H9 (cell line): Measurements from ENCODE around the gene CDH22. TPM values are rescaled to one million over a fixed set of nuclear protein-coding genes. Genes with fewer than 3 reads are reported as not detected.
A peak's percentile ranks its signal among the peaks of the same experiment; 100 is the strongest.

Source experiments
- DNase-seq: peaks from one replicate; pipeline ENCODE4 v3.0.0-alpha.2; 2017
- H2AFZ ChIP-seq: one replicate; pipeline ENCODE4 v1.6.1; 2013; ENCODE audit warnings: mild to moderate bottlenecking, low read length, control low read depth, moderate library complexity
- H2AK5ac ChIP-seq: 2 replicates; pipeline ENCODE4 v1.6.1; 2013; ENCODE audit warnings: low read length, control low read depth, mixed read lengths; ENCODE audit not compliant: insufficient read length
- H2BK120ac ChIP-seq: one replicate; pipeline ENCODE4 v1.6.1; 2013; ENCODE audit warnings: low read depth, mild to moderate bottlenecking, low read length, control low read depth, inconsistent platforms; ENCODE audit not compliant: poor library complexity, severe bottlenecking
- H2BK12ac ChIP-seq: 2 replicates; pipeline ENCODE4 v1.6.1; 2013; ENCODE audit warnings: low read length, control low read depth, mixed read lengths, low read depth; ENCODE audit not compliant: insufficient read length
- H2BK15ac ChIP-seq: 2 replicates; pipeline ENCODE4 v1.6.1; 2013; ENCODE audit warnings: low read depth, low read length, control low read depth
- H2BK20ac ChIP-seq: one replicate; pipeline ENCODE4 v1.6.1; 2013; ENCODE audit warnings: low read depth, mild to moderate bottlenecking, low read length, control low read depth, inconsistent platforms; ENCODE audit not compliant: poor library complexity, severe bottlenecking
- H2BK5ac ChIP-seq: 2 replicates; pipeline ENCODE4 v1.6.1; 2013; ENCODE audit warnings: low read length, control low read depth, mixed read lengths; ENCODE audit not compliant: insufficient read length
- H3K14ac ChIP-seq: 2 replicates; pipeline ENCODE4 v1.6.1; 2013; ENCODE audit warnings: low read length, control low read depth; ENCODE audit not compliant: insufficient read depth
- H3K18ac ChIP-seq: 2 replicates; pipeline ENCODE4 v1.6.1; 2013; ENCODE audit warnings: low read depth, mild to moderate bottlenecking, mixed read lengths, low read length, control low read depth; ENCODE audit not compliant: insufficient read length
- H3K23ac ChIP-seq: 2 replicates; pipeline ENCODE4 v1.6.1; 2013; ENCODE audit warnings: low read length, control low read depth, mixed read lengths, low read depth; ENCODE audit not compliant: insufficient read length
- H3K23me2 ChIP-seq: 2 replicates; pipeline ENCODE4 v1.6.1; 2013; ENCODE audit warnings: low read depth, mild to moderate bottlenecking, mixed read lengths, low read length, control low read depth; ENCODE audit not compliant: insufficient read length, poor library complexity, severe bottlenecking
- H3K27ac ChIP-seq: 2 replicates; pipeline ENCODE4 v1.5.1; 2013; ENCODE audit warnings: low read length, control low read depth, mixed read lengths, low read depth; ENCODE audit not compliant: insufficient read length
- H3K27me3 ChIP-seq: 2 replicates; pipeline ENCODE4 v1.6.1; 2013; ENCODE audit warnings: low read length, control low read depth, inconsistent platforms; ENCODE audit not compliant: insufficient read depth
- H3K4ac ChIP-seq: 2 replicates; pipeline ENCODE4 v1.6.1; 2013; ENCODE audit warnings: low read depth, mild to moderate bottlenecking, control low read depth, inconsistent platforms, low read length, moderate library complexity
- H3K4me1 ChIP-seq: 2 replicates; pipeline ENCODE4 v1.6.1; 2013; ENCODE audit warnings: low read length, control low read depth, inconsistent platforms; ENCODE audit not compliant: insufficient read depth
- H3K4me2 ChIP-seq: 2 replicates; pipeline ENCODE4 v1.6.1; 2013; ENCODE audit warnings: low read length, control low read depth, mixed read lengths; ENCODE audit not compliant: insufficient read length, insufficient read depth
- H3K56ac ChIP-seq: 2 replicates; pipeline ENCODE4 v1.6.1; 2013; ENCODE audit warnings: low read depth, mild to moderate bottlenecking, mixed read lengths, low read length, control low read depth; ENCODE audit not compliant: insufficient read length
- H3K79me1 ChIP-seq: 2 replicates; pipeline ENCODE4 v1.6.1; 2013; ENCODE audit warnings: low read depth, mild to moderate bottlenecking, moderate library complexity, low read length, control low read depth, inconsistent platforms; ENCODE audit not compliant: insufficient read depth, poor library complexity, severe bottlenecking
- H3K79me2 ChIP-seq: 2 replicates; pipeline ENCODE4 v1.6.1; 2013; ENCODE audit warnings: low read length, control low read depth, inconsistent platforms; ENCODE audit not compliant: insufficient read depth
- H3K9ac ChIP-seq: 2 replicates; pipeline ENCODE4 v1.6.1; 2013; ENCODE audit warnings: low read length, control low read depth, mixed read lengths; ENCODE audit not compliant: insufficient read length; ENCODE audit errors: extremely low read depth
- H3K9me3 ChIP-seq: one replicate; pipeline ENCODE4 v1.6.1; 2013; ENCODE audit warnings: low read depth, low read length, inconsistent platforms; ENCODE audit not compliant: control insufficient read depth
- H3T11ph ChIP-seq: one replicate; pipeline ENCODE4 v1.6.1; 2013; ENCODE audit warnings: mild to moderate bottlenecking, low read length, control low read depth, inconsistent platforms
- H4K20me1 ChIP-seq: one replicate; pipeline ENCODE4 v1.6.1; 2013; ENCODE audit not compliant: control insufficient read depth, insufficient read length, insufficient read depth
- H4K5ac ChIP-seq: 2 replicates; pipeline ENCODE4 v1.6.1; 2013; ENCODE audit warnings: low read depth, mild to moderate bottlenecking, mixed read lengths, low read length, control low read depth; ENCODE audit not compliant: insufficient read length
- H4K8ac ChIP-seq: replicated peaks from 2 replicates; pipeline ENCODE4 v1.6.1; 2013; ENCODE audit warnings: low read length, control low read depth, mixed read lengths, low read depth; ENCODE audit not compliant: insufficient read length
- H4K91ac ChIP-seq: 2 replicates; pipeline ENCODE4 v1.6.1; 2013; ENCODE audit warnings: low read depth, mild to moderate bottlenecking, moderate library complexity, mixed read lengths, low read length, control low read depth; ENCODE audit not compliant: insufficient read length
- H3K27ac Mint-ChIP-seq, 3 experiments: 2 replicates in 2 of 3; 3 replicates in 1 of 3; pipeline ENCODE4 v1.8.0; 2020 to 2021; ENCODE audit warnings: mixed read lengths in 3 of 3, mild to moderate bottlenecking in 1 of 3, moderate library complexity in 1 of 3
- H3K27me3 Mint-ChIP-seq: 2 replicates; pipeline ENCODE4 v1.8.0; 2021; ENCODE audit warnings: low read depth, mild to moderate bottlenecking, moderate library complexity, mixed read lengths
- H3K36me3 Mint-ChIP-seq, 3 experiments: 2 replicates in 2 of 3; 3 replicates in 1 of 3; pipeline ENCODE4 v1.8.0; 2020 to 2021; ENCODE audit warnings: low read depth in 3 of 3, mixed read lengths in 3 of 3; ENCODE audit not compliant: insufficient read depth in 1 of 3
- H3K4me1 Mint-ChIP-seq, 2 experiments: 2 replicates each; pipeline ENCODE4 v1.8.0; 2020; ENCODE audit warnings: mixed read lengths in 2 of 2
- H3K4me3 Mint-ChIP-seq, 2 experiments: 2 replicates in 1 of 2; 3 replicates in 1 of 2; pipeline ENCODE4 v1.8.0; 2020 to 2021; ENCODE audit warnings: mild to moderate bottlenecking in 2 of 2, mixed read lengths in 2 of 2, moderate library complexity in 1 of 2
- H3K9me3 Mint-ChIP-seq, 2 experiments: 2 replicates in 1 of 2; 3 replicates in 1 of 2; pipeline ENCODE4 v1.8.0; 2020; ENCODE audit warnings: mild to moderate bottlenecking in 2 of 2, mixed read lengths in 2 of 2, moderate library complexity in 1 of 2
- CTCF ChIP-seq: fragments of 200-600 bp; sonication (generic); conservative IDR thresholded peaks from 3 replicates; pipeline ENCODE4 v1.8.0; 2021; ENCODE audit warnings: antibody characterized with exemption, mild to moderate bottlenecking
- WGBS: extraction: QIAGEN DNeasy Blood & Tissue Kit; methylation state at CpG from one replicate; pipeline ENCODE4 v1.1.7; 2013; ENCODE audit warnings: missing lambda C conversion rate, low lambda C conversion rate, mixed read lengths; ENCODE audit not compliant: insufficient read length; ENCODE audit errors: extremely low coverage; 5-methylcytosine and 5-hydroxymethylcytosine counted together
- total RNA-seq: library from RNA; stranded (reverse); gene quantifications from 2 replicates; pipeline ENCODE4 v1.2.1, GENCODE V29; 2021

Gene CDH22
- total RNA-seq, 1 experiment from 2014 or later: not detected

DNA sequence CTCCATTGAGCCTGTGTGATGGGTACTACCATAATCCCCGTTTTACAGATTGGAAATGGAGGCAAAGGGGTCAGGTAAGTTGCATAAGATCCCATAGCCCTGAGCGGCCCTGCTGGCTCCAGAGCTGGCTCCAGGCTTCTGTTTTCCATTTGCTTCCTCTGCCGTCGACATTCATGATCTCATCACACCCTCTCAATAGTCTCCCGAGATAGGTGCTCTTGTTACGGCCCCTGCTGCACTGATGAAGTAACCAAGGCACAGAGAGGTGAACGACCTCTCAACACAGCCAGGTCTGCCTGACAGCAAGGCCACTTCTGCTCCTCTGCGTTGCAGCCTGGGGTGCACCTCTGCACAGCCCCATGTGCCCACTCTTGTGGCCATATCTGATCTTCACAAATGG is 16.9 kb downstream of the CDH22 start:
- Histone ChIP-seq H3K23ac (no peak overlapping the region), H4K91ac (no peak overlapping the region), H3K27me3 (no peaks in the 10 kb centered on the region), H3K9ac (no peak overlapping the region), H3K56ac (no peak overlapping the region), H2BK12ac (no peak overlapping the region), H4K20me1 (no peaks in the 10 kb centered on the region), H2BK120ac (no peak overlapping the region), H3K4me2 (no peak overlapping the region), H4K8ac (no peak overlapping the region), H3K27ac (no peak overlapping the region), H2BK20ac (no peak overlapping the region), H2BK15ac (no peak overlapping the region), H3K4me1 (no peaks in the 10 kb centered on the region), H3T11ph (no peak overlapping the region), H3K23me2 (no peaks in the 10 kb centered on the region), H3K18ac (no peak overlapping the region), H3K79me2 (no peaks in the 10 kb centered on the region), H3K4ac (no peak overlapping the region), H2BK5ac (no peak overlapping the region), H2AFZ (no peak overlapping the region), H3K14ac (no peak overlapping the region), H4K5ac (no peak overlapping the region), H3K9me3 (no peaks in the 10 kb centered on the region), H3K79me1 (no peaks in the 10 kb centered on the region), H2AK5ac (no peak overlapping the region)
- peak overlapping the region in 1 of 3 experiments; percentile 15; a peak in 1 of 7 replicates for H3K27ac Mint-ChIP-seq
- no peak for TF ChIP-seq CTCF
- WGBS: no CpG with 5 or more reads among the region's 8 CpGs
- H3K9me3 Mint-ChIP-seq: no peaks in the 10 kb centered on the region
- peaks cover 19% of the 10 kb centered on the region for H3K27me3 Mint-ChIP-seq
- H3K4me3 Mint-ChIP-seq: no peak overlapping the region
- peaks cover 25 to 48% of the 10 kb centered on the region in 2 experiments for H3K4me1 Mint-ChIP-seq
- H3K36me3 Mint-ChIP-seq: no peaks in the 10 kb centered on the region
- no peak for DNase-seq
